SK-N-SH (cell line): Measurements from ENCODE around the gene KLF3.

Source experiments
- CTCF ChIP-seq: fragments of 200-600 bp; sonication (generic); IDR thresholded peaks from 2 replicates; pipeline ENCODE4 v1.6.1; 2017; ENCODE audit warnings: antibody characterized with exemption, mild to moderate bottlenecking, moderate library complexity
- GABPA ChIP-seq: IDR thresholded peaks from 2 replicates; pipeline ENCODE4 v1.4.0; 2012; ENCODE audit warnings: low read depth, mild to moderate bottlenecking

DNA sequence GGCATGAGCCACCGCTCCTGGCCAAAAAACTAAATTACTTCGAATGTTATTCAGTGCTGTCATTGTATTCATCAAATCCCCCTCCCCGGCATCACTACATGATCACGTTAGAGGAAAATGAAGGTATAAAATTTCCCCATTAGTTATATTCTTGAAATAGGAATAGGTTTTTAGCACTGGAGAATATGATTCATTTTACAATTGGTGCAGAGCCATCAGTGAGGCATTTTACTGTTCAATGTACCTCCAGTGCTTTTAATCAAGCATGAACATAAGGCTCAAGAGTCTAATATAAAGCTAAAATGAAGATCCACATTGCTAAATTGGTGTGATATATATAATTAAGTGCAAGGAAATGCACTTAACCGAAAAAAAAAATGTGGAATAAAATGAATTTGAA is 18.3 kb downstream of the KLF3 start:
- TF ChIP-seq CTCF: no peak
- no peak for TF ChIP-seq GABPA
